ENCODE measurements around the gene TNS1.

Gene TNS1

GRCh38 chr2:218015586-218016521 is 13.1 kb upstream of the TNS1 start:
- no peak for DNase-seq

- DNase-seq: no peak
These were observed 12.2 kb upstream of the TNS1 start for GRCh38 chr2:218014706-218015585.

- DNase-seq: no peak
These were observed 10.5 kb upstream of the TNS1 start for GRCh38 chr2:218013289-218013688.

GRCh38 chr2:218012284-218012683 is 9.5 kb upstream of the TNS1 start:
- no peak for DNase-seq

GRCh38 chr2:218011653-218012040 is 8.9 kb upstream of the TNS1 start:
- no peak for DNase-seq

- DNase-seq: no peak
These were observed 8.3 kb upstream of the TNS1 start for GRCh38 chr2:218010984-218011652.

GRCh38 chr2:218010140-218010983 is 7.6 kb upstream of the TNS1 start:
- DNase-seq: peak in 3 of 5 donors; percentile 17 to 21 (median 20)

- no peak for DNase-seq
These were observed 7.0 kb upstream of the TNS1 start for GRCh38 chr2:218009765-218010139.

GRCh38 chr2:218009231-218009630 is 6.4 kb upstream of the TNS1 start:
- DNase-seq: no peak

- DNase-seq: no peak
These were observed 5.6 kb upstream of the TNS1 start for GRCh38 chr2:218008060-218009040.

GRCh38 chr2:218006741-218007140 is 3.9 kb upstream of the TNS1 start:
- no peak for DNase-seq

GRCh38 chr2:218005486-218005885 is 2.7 kb upstream of the TNS1 start:
- no peak for DNase-seq

GRCh38 chr2:218005028-218005427 is 2.2 kb upstream of the TNS1 start:
- DNase-seq: no peak

GRCh38 chr2:218003981-218004419 is 1.2 kb upstream of the TNS1 start:
- no peak for DNase-seq

GRCh38 chr2:218003281-218003944 is 618 bp upstream of the TNS1 start:
- DNase-seq: no peak

- no peak for DNase-seq
These were observed 501 bp downstream of the TNS1 start for GRCh38 chr2:218002143-218002844.

- no peak for DNase-seq
These were observed 1.2 kb downstream of the TNS1 start for GRCh38 chr2:218001629-218002028.

- no peak for DNase-seq
These were observed 2.7 kb downstream of the TNS1 start for GRCh38 chr2:218000136-218000535.

GRCh38 chr2:217999595-217999959 is 3.2 kb downstream of the TNS1 start:
- no peak for DNase-seq

Measured in T-helper 1 cell (primary cell).